RKO (cell line): ENCODE measurements around the gene POU6F2.

ENCODE experiments used
- DNase-seq: peaks from one replicate; pipeline ENCODE4 v3.0.0-alpha.2; 2016; ENCODE audit warnings: low spot score

Gene POU6F2

DNA sequence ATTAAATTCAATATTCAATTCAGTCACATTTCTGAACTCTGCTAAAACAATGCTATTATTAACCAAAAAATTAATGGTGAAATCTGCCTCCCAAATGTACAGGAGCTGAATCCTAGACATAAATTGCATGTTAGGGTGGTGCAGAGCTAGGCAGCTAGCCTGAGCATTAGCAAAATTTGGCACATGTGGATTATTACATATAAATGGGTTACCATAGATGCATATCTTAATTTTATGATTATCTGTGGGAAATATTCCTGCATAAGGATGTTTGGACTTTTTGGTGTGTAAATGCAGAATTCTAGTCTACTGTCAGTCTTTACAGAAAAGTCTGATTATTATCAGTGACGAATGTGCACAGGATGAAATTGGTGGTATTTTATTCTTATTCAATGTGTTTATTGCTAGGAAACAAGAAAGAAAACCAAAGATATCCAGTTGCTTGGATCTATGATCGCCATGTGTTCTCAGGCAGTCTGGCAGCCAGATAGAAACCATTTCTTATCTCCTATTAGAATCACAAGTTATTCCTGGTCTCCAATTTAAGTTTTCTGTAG is 150.7 kb downstream of the POU6F2 start:
- no peak for DNase-seq

DNA sequence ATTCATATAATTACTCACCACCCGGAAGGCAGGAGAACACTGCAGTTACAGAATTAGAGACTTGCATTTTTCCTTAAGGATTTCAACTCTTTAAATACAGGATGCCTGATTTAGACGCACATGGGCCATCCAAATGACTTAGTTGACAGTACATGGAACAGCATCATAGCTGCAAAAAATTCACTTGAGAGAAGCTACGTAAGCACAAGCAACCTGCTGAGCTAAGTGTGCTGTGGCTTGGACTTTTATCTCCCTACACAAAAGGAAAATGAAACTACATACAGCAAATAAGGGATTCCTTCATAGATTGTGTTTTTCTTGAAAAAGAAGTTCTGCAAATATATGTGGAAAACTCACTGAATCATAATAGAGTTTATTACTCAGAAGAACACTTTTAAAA is 152.6 kb downstream of the POU6F2 start:
- no peak for DNase-seq

DNA sequence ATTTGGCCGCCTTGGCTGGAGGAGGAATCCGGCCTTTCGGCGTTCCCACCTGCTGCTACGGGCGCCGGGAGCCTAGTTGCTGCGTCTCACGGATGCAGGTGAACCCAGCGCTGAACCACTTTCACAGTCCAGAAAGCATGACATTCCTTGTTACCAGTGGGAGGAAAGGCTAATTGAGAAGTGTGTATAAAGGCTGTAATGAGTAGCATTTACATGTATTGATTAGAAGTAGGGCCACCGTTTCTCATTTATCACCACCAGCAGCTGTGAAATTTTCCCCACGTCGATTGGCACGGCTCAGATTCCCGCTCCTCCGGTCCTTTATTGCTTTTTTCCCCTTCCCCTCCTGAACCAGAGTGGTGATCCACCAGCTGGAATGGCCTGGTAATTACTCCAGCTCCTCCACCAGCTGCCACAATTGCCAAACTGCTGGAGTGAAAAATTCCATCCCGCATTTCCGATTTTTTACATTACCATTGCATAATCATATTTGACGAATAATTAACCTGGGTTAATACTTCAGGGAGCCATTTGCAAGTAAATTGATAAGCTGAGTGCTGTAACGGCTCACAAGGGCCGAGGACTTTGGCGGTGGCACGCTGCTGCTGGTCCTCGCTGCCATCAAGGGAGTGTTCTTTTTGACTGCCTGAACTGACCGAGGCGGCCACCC is 153.3 kb downstream of the POU6F2 start:
- no peak for DNase-seq

DNA sequence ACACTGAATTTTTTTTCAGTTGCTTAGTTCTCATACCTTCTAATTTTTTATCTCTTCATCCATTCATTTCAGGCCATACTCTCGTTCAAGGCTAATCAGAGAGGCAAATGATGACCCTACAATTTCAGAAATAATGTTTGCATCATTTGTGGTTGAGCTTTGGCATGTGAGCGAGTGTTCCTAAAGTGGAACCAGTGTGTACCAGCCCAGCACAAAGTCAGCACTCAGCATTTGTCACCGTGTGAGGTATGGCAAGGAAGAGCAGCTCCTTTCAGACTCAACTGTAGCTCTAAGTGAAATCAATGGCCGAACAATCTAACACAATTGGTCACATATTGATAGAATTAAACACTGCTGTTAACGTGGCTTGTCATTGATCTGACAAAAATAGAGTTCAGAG is 154.6 kb downstream of the POU6F2 start:
- no peak for DNase-seq

DNA sequence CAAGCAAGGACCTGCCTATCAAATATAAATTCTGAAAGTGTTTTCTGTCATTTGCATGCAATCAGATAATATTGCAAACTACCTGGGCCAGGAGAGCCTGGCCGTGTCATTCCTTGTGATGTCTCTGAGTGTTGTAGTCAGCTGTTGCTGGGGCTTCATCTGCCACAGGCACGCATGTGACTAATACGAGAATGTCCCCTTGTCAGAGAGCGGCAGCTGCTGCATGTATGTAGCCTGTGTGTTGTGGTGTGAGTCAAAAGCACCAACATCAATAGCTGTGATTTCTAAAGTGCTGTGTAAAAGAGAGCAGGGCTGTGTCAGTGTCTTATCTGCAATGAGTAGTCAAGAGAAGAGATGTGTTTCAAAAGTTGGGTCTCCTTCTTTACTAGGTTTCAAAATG is 155.4 kb downstream of the POU6F2 start:
- DNase-seq, result no peak

DNA sequence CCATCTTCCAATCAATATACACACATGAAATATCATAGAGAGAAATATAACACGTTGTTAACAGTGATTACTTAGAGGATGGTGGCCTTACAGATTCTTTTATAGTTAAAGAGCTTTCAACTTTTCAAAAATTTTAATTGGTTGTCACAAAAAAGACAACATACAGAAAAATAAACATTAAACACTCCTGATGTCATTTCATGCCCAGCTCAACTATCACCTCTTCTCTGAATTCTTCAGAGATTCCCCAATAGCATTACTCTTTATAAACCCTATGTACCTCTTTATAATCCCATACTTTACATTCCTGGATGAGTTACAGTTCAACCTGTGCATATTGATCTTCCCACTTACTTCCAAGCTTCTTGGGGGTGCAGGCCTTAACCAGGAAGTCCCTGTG is 159.8 kb downstream of the POU6F2 start:
- no peak for DNase-seq

DNA sequence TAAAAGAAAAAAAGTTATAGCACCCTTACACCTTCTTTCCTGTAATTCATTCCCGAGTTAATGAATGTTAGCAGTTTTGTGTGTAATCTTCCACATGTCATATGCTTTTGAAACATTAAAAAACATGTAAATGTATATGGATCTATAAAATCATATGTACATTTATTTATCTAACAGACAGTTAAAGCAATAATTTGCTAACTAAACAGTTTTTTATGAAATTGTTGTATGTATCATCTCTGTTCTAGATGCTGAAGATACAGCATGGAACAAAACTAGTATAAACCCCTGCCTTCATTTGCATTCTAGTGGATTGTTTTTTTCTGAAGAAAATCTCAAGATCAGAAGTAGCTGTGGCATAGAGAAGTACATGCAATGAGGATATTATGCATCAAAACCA is 165.0 kb downstream of the POU6F2 start:
- no peak for DNase-seq

DNA sequence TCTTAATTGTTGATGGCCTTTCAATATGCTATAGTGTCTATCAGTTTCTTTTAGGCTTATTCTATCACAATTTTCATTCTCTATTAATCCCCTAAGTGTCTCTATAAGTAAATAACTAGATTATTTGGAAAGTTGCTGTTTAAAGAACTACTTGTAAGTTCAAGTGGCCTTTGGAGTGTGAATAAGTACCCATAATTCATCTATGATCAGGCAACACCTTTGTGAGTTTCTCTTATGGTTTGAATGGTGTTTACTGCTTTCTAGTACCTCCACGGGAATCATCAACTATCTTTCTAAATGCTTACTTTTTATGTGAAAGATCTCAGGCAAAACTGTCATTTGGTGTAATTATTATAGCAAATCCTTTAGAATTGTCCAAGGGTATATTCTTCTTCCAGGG is 166.7 kb downstream of the POU6F2 start:
- no peak for DNase-seq

DNA sequence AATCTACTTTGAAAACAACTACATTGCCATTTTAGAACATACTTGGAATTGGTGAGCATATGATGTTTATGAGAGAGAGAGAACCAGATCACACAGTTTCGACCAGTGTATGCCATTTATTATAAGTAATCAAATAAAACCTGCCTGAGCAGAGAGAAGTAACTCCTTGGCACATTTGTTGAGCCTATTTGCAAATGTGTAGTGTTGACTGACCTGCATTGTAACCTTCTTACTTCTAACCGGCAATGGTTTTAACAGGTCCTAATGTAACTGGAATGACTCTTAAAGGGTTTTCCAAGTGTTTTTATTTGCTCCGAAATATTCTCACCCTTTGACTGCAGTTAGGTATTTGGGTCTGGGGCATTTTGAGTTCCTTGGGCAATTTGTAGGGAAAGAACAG is 167.6 kb downstream of the POU6F2 start:
- no peak for DNase-seq

DNA sequence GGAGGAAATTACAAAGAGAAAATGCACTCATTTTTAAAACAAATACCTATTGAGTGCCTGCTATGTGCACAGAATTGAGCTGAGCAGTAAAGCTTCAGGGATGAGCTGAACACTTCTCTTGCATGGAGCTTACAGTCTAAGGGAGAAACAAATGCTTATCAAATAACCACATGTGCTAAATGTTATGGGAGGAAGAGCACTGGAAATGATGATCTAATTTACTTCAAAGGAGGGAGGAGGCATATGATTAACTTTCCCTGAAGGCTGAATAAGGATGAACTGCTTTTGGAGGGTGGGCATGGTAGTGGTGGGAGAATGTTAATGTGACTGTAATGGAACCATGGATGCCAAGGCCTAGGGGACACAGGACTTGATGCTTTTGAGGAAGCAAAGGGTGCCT is 168.2 kb downstream of the POU6F2 start:
- no peak for DNase-seq

DNA sequence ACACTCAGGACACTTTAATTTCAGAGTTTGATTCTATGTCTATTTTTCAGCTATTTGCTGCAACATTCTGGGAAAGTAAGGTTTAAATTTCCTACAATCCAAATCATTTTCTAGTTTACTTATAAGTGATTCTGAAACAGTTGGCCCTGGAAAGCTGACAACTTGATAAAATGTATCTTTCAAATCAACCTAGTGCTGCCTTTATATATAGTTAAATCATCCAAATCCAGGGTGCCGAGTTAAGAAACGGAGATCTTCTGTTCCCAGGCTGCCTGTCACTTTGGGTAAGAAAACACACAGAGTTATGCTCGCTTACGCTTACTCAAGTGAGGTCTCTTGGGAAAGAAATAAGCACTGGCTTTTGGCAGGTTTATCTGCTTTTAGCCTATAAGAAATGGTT is 175.0 kb downstream of the POU6F2 start:
- DNase-seq, result no peak

DNA sequence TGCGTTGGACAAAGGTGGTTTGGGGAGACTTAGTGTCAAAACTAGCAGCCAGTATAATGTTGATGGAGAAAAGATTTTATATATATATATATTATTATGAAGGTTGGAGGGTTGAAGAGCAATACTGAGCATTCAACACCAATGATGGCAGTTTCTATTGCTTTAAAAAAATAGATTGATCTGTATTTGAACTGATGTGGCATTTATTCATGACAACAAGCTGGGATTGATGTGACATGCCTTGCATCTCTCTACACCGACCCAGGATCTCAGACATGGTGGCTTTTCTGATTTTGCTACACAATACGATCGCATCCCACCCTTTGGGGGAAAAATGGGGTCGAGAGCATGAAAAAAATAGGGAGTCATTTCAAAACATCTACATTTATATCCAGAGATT is 175.4 kb downstream of the POU6F2 start:
- no peak for DNase-seq

DNA sequence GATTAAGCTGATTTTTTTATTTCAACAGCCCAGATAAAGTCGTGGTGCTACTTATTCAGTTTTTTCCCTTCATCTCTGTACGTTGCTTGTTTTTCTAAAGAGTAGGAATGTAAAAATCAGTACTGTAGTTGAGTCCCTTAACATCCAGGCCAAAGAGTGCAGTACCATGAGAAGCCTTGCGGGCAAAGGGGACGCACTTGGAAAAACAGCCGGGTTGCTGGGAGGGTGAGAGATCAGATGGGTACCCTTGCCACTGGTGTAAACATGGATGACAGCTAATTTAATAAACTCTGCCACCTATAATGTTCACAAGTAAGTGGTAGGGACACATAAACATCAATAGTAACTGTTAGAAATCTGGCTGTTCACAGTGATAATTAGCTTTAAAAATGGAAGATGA is 175.9 kb downstream of the POU6F2 start:
- no peak for DNase-seq

DNA sequence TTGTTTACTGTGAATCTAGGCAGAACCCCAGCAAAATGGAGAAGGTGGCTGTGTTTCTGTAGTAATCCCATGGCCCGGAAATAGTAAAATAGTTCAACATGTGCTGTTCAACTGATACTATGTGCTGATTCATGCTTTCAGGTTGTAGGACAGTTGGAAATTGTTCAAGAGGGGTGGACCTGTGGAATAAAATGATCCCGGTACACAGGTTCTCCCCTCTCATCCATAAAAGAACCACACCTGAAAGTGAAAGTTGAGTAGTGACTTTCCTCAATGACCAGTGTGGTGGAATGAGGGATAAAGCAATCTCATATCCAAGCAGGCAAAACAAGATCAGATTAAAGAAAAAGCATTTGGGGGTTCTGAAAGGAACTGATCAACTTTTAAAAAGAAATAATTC is 177.1 kb downstream of the POU6F2 start:
- no peak for DNase-seq

DNA sequence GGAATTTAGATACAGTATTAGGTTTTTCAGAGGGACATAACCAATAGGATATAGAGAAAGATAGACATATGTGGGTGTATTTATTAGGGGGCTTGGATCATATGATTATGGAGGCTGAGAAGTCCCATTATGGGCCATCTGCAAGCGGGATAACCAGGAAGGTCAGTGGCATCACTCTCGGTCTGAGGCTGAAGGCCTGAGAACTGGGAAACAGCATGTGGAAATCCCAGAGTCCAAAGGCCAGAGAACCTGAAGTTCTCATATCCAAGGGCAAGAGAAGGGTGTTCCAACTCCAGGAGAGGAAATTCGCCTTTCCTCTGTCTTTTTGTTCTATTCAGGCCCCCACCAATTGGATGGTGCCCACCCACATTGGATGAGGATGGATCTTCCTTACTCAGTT is 180.7 kb downstream of the POU6F2 start:
- no peak for DNase-seq

DNA sequence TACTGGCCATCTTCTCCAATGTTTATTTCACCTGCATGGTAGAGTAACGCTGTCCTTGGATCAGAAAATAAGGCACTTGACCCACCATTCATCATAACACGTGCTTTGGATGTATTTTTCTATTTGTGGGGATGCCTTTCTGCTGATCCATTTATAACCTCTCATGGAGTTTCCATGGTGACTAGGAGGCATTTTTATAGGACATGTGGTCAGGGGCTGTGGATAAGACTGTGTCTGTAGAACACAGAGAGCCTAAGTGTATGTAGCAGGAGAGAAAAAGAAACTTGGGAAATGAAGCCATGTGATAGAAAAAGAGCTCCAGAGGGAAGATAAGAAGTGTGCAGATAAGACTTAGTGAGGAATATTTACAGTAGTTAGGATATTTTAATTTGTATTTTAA is 184.2 kb downstream of the POU6F2 start:
- no peak for DNase-seq

DNA sequence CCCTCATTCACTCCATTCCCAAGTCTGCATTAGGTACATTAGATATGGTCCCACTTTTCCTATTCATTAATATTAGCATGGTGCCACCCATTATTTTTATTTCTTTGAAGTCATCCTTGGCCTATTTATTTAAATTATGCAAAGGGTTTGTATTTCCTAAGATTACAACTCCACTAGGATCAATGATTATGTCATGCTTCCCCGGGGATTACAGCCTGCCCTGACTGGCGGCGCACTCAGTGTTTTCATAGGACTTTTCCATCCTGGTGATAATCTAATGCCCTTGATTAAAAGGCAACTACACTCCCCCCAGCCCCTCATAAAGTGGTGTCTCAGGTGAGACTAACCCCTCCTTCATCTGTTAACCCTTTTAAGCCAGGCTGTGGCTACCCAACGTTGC is 187.2 kb downstream of the POU6F2 start:
- no peak for DNase-seq

DNA sequence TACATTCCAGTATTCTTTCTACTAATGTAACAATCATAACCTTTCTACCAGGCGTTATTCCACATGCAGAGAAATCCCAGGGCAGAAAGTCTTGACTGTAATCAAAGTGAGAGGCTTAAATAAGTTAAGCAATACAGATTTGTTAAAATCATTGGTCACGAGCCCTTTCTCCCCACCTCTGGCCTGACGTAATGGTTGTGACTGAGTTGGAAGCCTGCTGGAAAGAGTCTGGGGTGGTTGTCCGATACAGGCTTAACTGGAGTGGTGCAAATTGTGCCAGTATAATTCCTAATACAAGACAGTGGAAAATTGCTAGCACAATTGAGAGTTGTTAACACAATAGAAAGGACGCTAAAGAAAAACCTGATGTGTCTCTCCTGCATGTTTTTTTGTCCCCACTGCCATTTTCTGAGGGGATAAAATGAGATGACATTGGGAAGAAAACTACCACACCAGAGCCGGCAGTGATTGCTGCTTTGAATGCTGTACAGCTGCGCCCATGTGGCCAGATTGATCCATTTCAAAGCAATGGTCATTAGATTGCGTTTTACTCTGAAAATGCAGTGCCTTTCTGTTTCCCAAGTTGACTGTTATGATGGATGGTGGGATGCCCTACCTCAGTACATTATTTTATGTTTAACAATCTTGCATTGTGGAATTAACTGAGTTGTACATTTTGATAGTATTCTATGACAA is 190.8 kb downstream of the POU6F2 start:
- no peak for DNase-seq

DNA sequence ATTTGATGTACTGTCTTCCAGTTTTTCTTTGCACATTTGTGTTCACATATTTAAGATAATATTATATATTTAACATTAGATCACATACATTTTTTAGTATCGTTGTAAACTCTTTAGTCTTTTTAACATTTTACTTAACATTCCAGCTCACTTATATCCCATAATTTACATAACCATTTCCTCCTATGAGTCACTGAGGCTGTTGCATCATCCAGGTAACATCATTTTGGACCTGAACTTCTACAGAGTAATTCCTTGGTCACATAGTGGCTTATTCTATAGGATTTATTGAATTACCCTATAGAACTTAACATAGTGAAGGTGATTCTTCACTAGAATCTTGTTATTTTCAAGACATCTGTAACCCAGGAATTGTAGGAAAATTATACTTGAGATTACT is 194.4 kb downstream of the POU6F2 start:
- no peak for DNase-seq

DNA sequence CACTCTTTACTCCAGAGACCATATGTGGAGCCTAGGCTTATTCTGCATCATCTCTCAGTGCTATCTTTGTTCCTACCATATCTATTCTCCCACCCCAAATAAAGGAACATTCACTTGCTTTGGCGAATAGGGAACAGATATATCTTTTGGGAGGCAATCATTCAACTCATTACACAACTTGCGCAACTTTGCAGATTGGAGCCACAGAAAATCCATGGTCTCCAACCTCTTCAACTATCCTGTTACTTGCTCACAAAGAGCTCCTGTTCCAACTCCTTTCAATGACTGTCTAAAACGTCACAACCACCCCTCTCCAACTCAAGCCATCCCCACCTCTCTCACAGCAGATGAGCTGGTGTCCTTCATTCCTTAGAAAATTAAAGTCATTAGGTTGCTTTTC is 203.7 kb downstream of the POU6F2 start:
- no peak for DNase-seq

DNA sequence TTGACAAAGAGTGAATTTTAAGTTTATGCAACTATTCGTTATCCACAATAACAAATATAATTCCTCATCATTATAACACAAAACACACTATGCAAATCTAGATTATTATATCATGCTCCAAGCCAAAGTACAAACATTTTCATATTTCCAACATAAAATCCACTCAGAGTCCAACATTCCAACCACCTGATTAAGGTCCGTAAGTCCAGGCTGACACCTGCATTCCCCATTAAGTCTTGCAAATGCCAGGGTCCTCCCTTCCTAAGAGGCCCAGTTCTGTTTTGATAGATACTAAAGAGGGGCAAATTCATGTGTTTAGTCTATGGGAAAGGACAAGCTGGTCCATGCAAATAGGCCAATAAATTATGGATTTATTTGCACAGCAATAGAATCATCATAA is 206.1 kb downstream of the POU6F2 start:
- DNase-seq, result no peak

DNA sequence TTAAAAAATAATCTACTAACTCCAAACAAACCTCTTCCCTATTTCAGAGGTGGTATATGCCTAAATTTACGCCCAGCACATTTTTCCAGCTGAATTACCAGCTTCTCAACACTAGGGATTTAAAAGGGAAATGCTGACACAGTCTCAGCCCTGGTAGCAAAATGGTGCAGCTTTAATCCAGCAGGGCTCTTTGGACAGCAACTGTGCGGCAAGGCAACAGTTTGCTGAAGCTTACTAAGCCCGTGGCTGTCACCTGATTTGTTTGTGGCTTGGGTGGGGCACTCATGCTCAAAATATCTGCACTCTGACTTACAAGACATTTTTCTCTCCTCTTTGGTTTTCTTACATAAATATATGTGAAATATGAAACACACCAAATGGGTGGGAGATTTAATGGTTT is 206.7 kb downstream of the POU6F2 start:
- peak; percentile 5 for DNase-seq

DNA sequence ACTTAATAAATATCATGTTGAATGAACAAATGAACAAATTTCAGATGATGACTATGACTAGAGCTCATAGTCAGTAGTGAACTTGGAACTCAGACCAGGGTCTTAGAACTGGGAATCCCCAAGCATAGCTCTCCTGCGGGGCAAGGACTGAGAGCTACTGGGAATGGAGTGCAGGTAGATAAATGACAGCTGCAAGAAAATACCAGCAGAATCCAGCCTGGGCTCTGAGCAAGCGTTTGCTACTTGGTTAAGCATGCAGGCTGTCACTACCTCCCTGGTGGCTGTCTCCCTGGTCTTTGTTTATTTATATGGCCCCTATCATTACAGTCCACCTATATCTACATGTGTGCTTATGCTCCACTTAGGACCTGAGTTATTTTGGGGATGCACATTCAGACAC is 208.4 kb downstream of the POU6F2 start:
- DNase-seq, result no peak

DNA sequence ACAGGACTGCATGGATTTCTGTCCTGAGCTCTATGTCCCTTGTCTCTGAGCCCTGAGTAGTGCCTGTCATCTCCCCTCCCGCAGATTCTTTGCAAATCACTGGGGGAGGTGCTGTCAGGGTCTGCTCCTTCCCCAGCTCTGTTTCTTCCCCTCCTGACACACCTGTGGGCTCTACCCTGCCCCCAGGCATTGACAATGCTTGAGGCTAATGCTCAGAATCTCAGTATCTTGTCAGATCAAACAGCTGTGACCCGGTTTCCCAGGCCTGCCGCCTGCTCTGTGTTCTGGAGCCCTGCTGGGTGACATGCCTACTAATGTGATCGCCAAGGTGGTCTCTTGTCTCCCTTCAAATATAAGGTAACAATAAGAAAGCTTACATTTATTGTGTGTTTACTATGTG is 209.0 kb downstream of the POU6F2 start:
- no peak for DNase-seq
